GM21717 (cell line): ENCODE data around the gene SORBS2.

ENCODE experiments used
- ATAC-seq: cut with Tn5 transposase; IDR thresholded peaks from one replicate; pipeline ENCODE4 v1.9.1; 2021; ENCODE audit warnings: mild to moderate bottlenecking, moderate library complexity; ENCODE audit not compliant: unreplicated experiment

The SORBS2 gene

DNA sequence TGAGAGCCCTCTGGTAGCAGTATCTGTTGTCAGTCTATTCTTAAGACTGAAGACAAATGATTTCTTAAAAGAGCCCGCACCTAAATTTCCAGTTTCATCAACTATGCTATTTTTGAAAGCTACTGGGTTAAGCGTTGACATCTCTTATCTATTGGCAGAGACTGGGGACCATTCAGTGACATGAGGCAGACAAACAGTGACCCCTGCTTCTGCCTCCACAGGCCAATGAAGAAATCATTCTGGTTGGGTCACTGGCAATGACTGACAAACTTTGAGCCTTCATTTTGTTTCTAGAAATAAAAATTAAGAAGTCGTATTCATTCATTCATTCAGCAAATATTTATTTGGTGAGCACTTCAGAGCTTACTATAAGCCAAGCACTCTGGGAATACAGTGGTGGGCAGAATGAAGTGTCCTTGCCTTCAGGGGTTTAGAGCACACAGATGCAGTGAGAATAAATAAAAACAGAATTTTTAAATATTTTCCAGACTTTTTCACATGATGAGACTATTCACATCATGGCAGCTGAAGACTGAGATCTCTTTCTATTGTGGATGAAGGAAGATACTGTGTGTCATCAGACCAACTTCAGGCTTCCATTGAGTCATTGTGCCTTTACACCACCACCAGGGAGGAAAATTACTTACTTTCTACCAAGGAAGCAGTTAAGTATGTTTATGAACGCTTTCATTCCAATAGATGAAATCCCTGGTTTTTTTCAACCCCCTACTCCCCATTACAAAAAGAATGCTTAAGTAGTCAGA lies 36.0 kb downstream of the SORBS2 start:
- no peak for ATAC-seq

DNA sequence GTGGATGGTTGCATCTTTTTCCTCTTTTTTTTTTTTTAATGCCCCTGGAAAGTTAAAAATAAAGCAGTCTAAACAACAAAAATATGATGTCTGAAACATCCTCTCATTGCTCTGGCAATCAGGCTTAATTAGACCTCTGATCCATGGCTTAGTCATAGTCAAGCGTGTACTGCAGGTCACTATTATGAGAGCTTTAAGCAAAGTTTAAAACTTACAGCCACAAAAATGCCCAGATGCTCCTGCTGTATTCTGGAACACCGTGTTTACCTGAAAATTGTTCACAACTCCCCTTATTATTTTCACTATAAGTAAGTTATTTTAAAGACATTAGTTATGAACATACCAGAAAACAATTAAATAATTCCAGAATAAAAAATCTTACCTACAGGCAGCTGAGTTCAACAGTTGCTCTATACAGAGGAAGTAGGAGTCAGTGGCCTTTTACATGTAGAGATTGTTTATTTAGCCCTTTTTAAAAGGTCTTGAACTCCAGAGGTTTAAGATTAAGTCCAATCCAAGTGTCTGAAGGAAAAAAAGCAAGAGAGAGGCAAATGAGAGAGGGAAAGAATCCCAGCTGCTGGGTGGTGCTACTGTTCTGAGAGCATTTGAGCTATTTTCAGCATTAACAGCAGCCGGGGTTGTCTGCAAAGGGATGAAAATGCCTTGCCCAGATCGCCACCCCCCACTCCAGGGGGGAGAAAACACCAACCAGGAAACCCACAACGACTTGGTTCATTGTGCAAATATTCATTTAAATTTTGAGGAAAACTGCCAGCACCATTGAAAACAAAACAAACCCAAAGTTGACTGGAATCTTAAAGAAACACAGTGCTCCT lies 36.9 kb downstream of the SORBS2 start:
- ATAC-seq = no peak

DNA sequence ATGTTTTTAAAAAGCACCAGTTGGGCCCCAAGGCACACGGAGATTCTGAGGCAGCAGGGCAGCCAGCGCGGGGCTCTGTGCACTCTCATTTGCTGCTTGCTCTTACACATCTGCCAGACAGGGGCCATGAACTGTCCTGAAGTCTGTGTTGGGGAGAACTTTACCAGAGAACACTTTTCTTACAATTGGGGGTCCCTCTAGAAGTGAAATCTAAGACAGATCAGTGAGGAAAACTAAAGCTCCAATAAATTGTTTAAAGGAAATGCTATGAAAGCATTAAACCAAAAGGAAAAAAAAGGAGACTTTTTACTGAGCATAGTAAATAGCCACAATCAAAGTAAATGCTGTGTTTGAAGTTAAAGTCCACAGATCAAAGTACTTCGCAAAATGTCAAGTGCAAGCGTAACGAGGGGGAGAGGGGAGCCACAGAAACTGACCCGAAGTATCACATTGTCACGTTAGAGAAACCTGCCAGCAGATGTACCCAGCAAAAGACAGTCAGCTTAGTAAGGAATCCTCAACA lies 37.8 kb downstream of the SORBS2 start:
- no peak for ATAC-seq

DNA sequence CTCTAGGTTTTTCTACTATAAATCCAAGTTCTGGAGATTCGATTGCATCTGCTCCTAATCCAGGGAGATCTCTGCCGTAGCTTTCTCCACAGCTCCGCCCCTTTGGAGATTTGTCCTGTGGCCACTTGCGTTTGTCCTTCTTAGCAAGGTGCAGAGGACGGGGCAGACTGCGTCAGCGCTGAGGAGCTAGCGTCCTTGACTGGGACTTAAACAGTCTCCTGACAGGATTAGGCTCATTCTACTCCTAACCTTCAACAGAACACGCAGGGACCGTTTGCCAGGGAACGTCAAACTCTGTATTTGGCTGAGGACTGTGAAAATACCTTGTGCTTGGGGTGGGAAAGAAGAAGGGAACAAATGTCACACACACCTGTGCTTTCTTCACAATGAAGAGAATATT lies 38.6 kb downstream of the SORBS2 start:
- no peak for ATAC-seq

GRCh38 chr4:185772391-185773093 lies 39.5 kb downstream of the SORBS2 start:
- ATAC-seq = peak; percentile 66

DNA sequence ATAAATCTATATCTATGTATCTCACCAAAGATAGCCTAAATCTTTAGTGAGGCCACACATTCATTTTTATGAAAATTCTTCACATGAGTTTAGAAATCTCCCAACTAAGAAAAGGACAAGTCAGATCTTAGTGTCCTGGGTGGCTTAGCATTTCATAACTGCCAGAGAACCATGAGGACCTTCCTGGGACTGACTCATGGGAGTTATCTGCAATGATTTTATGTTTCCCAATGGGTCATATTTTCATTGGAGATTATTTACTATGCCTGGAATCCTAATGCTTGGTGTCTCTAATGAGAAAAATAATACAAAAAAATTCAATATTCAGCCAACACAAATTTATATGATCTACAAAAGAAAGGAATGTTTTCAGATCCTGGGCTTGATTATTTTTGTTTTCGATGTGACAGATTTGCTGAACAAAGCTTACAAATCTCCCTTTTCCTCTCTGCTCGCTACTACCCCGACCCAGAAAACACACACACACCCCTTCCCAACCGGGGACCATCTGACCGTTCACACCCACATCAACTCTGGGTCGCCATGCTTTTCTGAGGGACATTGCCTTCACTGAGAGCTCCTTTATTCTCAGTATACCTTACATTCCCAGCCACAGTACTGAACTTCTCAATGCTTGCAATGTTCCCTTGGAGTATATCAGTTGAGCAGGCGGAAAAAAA lies 40.1 kb downstream of the SORBS2 start:
- no peak for ATAC-seq

DNA sequence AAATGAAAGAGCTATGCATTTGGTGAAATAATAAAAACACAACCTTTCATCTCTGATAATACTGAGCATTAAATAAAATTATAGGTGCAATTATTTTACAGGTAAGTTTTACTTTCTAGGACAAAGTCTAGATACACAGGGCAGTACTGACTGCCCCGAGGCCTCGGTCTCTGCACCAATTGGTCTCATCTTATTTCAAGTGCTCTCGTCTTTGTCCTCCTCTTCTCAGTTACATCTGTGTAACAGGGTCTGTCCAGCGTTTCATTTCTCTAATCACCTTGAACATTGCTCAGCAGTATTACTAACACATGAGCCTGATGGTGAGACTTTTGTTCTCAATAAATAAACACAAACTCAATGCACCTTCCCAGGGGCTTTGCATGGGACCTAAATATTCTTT lies 44.5 kb downstream of the SORBS2 start:
- no peak for ATAC-seq

- ATAC-seq = no peak
Measured at GRCh38 chr4:185764876-185765275, 47.1 kb downstream of the SORBS2 start.

- no peak for ATAC-seq
Measured at GRCh38 chr4:185761352-185762235, 50.4 kb downstream of the SORBS2 start.

DNA sequence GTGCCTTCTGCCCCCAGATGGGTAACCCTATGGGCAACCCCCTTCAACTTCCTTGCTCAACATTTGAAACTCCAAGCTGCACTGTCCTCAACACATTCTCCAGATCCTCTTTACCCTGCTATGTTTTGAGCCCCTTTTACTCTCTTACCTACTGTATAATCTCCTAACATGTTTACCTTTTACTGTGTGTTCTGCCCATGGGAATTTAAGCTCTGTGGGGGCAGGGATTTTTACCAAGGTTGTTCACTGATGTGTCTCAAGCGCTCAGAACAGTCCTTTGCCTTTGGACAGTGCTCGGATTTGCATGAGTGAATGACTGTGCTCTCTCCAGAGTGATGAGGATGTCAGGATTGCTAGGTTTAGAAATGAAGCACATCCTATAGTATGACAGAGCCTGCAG lies 53.2 kb downstream of the SORBS2 start:
- ATAC-seq = no peak

GRCh38 chr4:185755451-185755850 lies 56.5 kb downstream of the SORBS2 start:
- no peak for ATAC-seq

DNA sequence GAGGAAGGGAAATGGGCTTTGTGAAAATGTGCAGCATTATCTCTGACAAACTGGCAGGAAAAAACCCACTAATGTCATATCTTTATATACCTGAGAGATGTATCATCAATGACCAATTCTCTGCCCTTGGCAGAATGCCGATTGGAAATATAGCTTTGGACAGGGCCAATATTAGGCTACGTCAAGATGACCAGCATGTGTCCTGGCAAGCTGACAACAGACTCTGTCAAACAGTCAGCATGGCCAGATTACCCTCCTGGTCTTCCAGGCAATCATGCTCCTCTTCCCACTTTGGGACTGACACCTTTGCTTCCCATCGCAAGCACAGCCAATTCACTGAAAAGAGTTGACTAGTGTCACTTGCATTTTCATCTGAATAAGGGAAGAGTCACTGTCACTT lies 57.0 kb downstream of the SORBS2 start:
- no peak for ATAC-seq

DNA sequence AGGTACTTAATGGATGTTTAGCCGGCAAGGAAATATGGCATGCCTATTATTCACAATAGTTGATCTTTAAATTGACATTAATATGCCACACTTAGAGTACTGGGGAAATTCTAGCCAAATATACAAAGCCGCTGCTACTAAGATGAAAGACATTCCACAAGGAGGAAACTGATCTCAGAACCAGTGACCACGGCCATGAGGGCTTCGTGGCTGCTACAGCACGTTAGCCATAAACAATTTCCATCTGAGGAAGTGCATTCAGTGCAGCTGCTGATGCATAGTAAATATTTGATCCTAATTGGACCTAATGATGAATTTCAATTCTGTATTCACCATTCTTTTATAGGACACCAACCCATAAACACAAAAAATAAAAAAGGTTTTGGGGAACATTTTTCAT lies 59.1 kb downstream of the SORBS2 start:
- ATAC-seq = no peak

DNA sequence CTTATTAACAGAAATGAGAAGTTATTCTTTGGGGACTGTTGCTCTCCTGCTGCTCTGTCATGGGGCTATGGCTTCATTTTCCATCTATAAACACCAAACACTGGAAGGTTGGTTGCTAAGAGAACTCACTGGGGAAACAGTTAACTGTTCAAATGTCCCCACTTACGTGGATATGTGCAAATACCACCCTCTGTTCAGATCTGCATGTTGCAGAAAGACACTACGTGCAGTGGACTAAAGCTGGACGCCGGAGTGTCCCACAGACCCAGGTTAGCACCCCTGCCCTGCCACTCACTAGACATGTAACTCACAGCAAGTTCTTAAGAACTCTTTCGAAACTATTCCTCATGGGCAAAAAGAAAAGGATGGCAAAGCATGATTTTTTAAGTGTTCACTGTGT lies 62.1 kb downstream of the SORBS2 start:
- no peak for ATAC-seq

- no peak for ATAC-seq
Measured at GRCh38 chr4:185748901-185749390, 63.0 kb downstream of the SORBS2 start.

- no peak for ATAC-seq
Measured at GRCh38 chr4:185745891-185746290, 66.1 kb downstream of the SORBS2 start.

- no peak for ATAC-seq
Measured at GRCh38 chr4:185744946-185745345, 67.0 kb downstream of the SORBS2 start.

GRCh38 chr4:185744488-185744862 lies 67.5 kb downstream of the SORBS2 start:
- no peak for ATAC-seq

- no peak for ATAC-seq
Measured at GRCh38 chr4:185743722-185744487, 68.1 kb downstream of the SORBS2 start.
